ENCODE data around the gene IL19. TPM values are rescaled to one million over a fixed set of nuclear protein-coding genes. Genes with fewer than 3 reads are reported as not detected.

IL19 gene
- total and polyA plus RNA-seq, 2 of the 13 experiments (the other 11 are each of a cell fraction or from before 2014, with no cell fraction given): not detected

DNA sequence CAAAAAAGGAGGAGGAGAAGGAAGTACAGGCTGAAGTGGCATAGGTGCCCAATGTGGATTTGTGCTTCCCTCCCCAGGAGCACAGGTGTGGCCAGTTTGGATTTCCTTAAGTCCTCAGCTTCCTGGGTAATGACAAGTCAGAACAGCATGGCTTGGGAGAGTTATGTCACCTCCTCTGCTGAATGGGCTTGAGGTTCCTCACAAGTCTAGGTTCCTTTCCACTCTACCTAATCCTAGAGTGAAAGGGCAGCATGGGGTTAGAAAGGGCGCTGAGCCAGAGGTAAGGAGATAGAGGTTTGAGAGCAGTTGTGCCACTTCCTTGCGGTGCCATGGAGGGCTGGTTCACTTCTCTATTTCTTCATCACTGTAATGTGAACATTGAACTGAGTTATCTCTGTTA lies 59.3 kb downstream of the IL19 start (continued):
- TF ChIP-seq, protein P1, sequence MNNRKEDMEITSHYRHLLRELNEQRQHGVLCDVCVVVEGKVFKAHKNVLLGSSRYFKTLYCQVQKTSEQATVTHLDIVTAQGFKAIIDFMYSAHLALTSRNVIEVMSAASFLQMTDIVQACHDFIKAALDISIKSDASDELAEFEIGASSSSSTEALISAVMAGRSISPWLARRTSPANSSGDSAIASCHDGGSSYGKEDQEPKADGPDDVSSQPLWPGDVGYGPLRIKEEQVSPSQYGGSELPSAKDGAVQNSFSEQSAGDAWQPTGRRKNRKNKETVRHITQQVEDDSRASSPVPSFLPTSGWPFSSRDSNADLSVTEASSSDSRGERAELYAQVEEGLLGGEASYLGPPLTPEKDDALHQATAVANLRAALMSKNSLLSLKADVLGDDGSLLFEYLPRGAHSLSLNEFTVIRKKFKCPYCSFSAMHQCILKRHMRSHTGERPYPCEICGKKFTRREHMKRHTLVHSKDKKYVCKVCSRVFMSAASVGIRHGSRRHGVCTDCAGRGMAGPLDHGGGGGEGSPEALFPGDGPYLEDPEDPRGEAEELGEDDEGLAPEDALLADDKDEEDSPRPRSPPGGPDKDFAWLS (CRISPR knock-in tag; IDR thresholded peaks at IDR 0.05; ENCODE audit: borderline replicate concordance): no peak
- TF ChIP-seq ZBTB3 (CRISPR knock-in tag; IDR thresholded peaks at IDR 0.05; ENCODE audit: borderline replicate concordance, low read depth) (no peak), NR1H2 (CRISPR knock-in tag; IDR thresholded peaks at IDR 0.05; ENCODE audit: borderline replicate concordance, low read depth) (no peak), ZSCAN12 (CRISPR knock-in tag; IDR thresholded peaks at IDR 0.05) (no peak)

DNA sequence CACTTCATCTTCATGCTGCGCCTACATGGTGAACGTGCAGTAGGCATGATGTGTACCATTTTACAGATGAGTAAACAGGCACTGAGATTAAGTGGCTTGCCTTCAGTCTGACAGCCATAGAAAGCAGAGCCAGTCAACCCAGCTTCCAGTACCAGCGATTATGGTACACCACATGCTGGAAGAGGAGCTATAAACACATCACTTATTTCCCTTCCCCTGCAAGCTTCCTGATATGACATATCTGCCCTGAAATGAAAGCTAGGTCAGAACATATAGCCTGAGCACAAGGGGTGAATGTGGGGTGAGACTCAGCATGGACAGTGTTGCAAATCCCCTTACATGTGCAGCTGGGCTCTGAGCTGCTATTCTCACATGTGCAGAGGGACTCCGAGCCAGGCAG lies 61.1 kb downstream of the IL19 start:
- DNase-seq (ENCODE audit: low spot score) (no peak), FAIRE-seq (no peak), ATAC-seq (no peak)
- H3K4me2 ChIP-seq (ENCODE audit: low read depth, low read length): no peak overlapping the region
- H4K20me1 ChIP-seq (ENCODE audit: insufficient read depth, low read length): no peaks in the 10 kb centered on the region
- CTCF ChIA-PET (ENCODE audit: low intra/inter-chr PET ratio, low total read pairs): no interaction called here
- no peaks in the 10 kb centered on the region for H3K79me2 ChIP-seq (ENCODE audit: insufficient read depth, low read length)
- H3K27ac ChIP-seq (ENCODE audit: extremely low read length, insufficient read depth, low read length): no peak overlapping the region
- POLR2A ChIA-PET: no interaction called here
- H3K27me3 ChIP-seq (ENCODE audit: control insufficient read depth in 1 of 2, insufficient read depth in 2 of 2, low read length in 2 of 2): peaks cover 0 to 20% of the 10 kb centered on the region in 2 experiments; a peak in 3 of 5 replicates
- H3K9ac ChIP-seq (ENCODE audit: insufficient read depth, low read depth, low read length): no peak overlapping the region
- in situ Hi-C loops (cut with HindIII; ENCODE audit: extremely low pct_ligation_motif_present, low pct_unique_long_range_greater_than_20kb): no loop called here
- intact Hi-C loops (cut with micrococcal nuclease; ENCODE audit: unreplicated experiment): no loop called here
- 27% methylated on average over 4 of the region's 4 CpGs for WGBS (ENCODE audit: low lambda C conversion rate)
- H3K4me1 ChIP-seq (ENCODE audit: insufficient read depth, low read length): no peaks in the 10 kb centered on the region
- H3K36me3 ChIP-seq (replicated peaks in 1 of 2; ENCODE audit: control insufficient read depth in 1 of 2, insufficient read depth in 2 of 2, low read length in 2 of 2): no peaks in the 10 kb centered on the region
- no TSS peak for BruUV-seq (replicated peaks)
- no peak overlapping the region for H3K4me3 ChIP-seq (replicated peaks in 1 of 3; ENCODE audit: insufficient read depth in 1 of 3, low read depth in 2 of 3, low read length in 3 of 3)
- TF ChIP-seq NR2F1 (CRISPR knock-in tag; IDR thresholded peaks at IDR 0.05): no peak
- no peak for TF ChIP-seq KAT8 (CRISPR knock-in tag; IDR thresholded peaks at IDR 0.05)
- no peak for TF ChIP-seq PLRG1 (conservative IDR thresholded peaks at IDR 0.05)
- TF ChIP-seq HOXA5 (CRISPR knock-in tag; IDR thresholded peaks at IDR 0.05): no peak
- no peak for TF ChIP-seq ZMYM2 (CRISPR knock-in tag; IDR thresholded peaks at IDR 0.05)
- TF ChIP-seq KDM1A (CRISPR knock-in tag; IDR thresholded peaks at IDR 0.05): no peak
- TF ChIP-seq USF2 (IDR thresholded peaks at IDR 0.05; ENCODE audit: low read depth, low read length): no peak
- no peak for TF ChIP-seq USF2 (CRISPR knock-in tag; IDR thresholded peaks at IDR 0.05; ENCODE audit: borderline replicate concordance)
- no peak for TF ChIP-seq TOPORS (CRISPR knock-in tag; IDR thresholded peaks at IDR 0.05)
- no peak for TF ChIP-seq ZNF362 (CRISPR knock-in tag; IDR thresholded peaks at IDR 0.05; ENCODE audit: borderline replicate concordance)
- TF ChIP-seq ZNF790 (CRISPR knock-in tag; IDR thresholded peaks at IDR 0.05; ENCODE audit: borderline replicate concordance): no peak
- TF ChIP-seq ZNF766 (CRISPR knock-in tag; IDR thresholded peaks at IDR 0.05; ENCODE audit: borderline replicate concordance): no peak
- TF ChIP-seq ZC3H4 (CRISPR knock-in tag; IDR thresholded peaks at IDR 0.05; ENCODE audit: borderline replicate concordance): no peak
- no peak for TF ChIP-seq ZNF747 (CRISPR knock-in tag; IDR thresholded peaks at IDR 0.05; ENCODE audit: borderline replicate concordance)
- no peak for TF ChIP-seq MEIS1 (CRISPR knock-in tag; IDR thresholded peaks at IDR 0.05; ENCODE audit: borderline replicate concordance)
- no peak for TF ChIP-seq ATM (IDR thresholded peaks at IDR 0.05; ENCODE audit: borderline replicate concordance)
- no peak for TF ChIP-seq ZFP1 (CRISPR knock-in tag; IDR thresholded peaks at IDR 0.05)
- TF ChIP-seq ZNF234 (CRISPR knock-in tag; conservative IDR thresholded peaks at IDR 0.05): no peak
- H3K9me3 ChIP-seq (ENCODE audit: low read length): no peaks in the 10 kb centered on the region
- no peak overlapping the region for H2AFZ ChIP-seq (ENCODE audit: low read length)
